HL-60/S4 (cell line): Measurements from ENCODE around the gene FBXL7.

Experiments
- in situ Hi-C: fragments of 300-500 bp; cut with MboI; formaldehyde crosslinking; loops from 2 replicates; pipeline ENCODE4 v1.14.3; 2022; ENCODE audit warnings: low sequenced_read_pairs

The FBXL7 gene

DNA sequence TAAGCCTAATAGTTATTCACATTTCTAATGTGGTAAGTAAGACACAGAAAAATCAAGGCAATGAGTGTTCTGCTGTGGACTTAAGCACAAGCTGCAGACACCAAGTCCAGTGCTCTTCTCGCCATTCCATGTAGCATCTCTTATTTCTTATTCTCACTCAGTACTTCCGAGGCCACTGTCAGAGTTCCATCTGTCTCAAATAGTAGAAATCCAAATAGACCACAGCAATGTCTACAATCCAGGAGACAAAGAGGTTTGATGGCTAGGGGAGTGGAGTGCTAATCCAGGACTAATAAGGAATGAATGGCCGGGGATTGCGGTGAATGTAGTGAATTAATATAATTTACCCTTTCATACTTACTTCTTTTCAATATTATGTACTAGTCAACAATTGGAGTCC lies 147.3 kb downstream of the FBXL7 start:
- in situ Hi-C loops: no loop called here

DNA sequence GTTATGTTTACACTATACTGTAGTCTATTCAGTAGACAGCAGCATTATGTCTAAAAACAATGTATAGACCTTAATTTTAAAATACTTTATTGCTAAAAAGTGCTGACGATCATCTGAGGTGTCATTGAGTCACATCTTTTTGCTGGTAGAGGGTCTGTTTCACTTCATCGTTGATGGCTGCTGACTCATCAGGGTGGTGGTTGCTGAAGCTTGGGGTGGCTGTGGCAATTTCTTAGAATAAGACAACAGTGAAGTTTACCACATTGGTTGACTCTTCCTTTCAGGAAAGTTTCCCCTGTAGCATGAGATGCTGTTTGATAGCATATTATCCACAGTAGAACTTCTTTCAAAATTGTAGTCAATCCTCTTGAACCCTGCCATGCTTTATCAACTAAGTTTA lies 150.3 kb downstream of the FBXL7 start:
- in situ Hi-C loops: no loop called here

DNA sequence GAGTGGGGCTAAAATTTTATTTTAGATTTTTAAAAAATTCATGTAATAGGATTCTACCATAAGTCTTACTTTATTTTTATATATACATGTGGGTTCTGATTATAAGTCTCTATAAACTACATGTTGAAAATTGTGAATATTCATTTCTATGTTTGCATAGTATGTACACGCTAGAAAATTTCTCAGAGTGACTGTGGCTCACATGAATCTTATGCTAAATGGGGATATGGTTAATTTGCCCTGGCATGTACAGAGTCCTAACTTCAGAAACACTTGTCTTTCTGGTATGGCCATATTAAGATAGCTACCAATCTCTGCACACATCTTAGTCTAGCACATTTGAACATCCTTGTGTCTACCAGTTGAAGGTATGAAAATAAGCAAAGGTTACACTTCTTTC lies 154.8 kb downstream of the FBXL7 start:
- in situ Hi-C loops: no loop called here

DNA sequence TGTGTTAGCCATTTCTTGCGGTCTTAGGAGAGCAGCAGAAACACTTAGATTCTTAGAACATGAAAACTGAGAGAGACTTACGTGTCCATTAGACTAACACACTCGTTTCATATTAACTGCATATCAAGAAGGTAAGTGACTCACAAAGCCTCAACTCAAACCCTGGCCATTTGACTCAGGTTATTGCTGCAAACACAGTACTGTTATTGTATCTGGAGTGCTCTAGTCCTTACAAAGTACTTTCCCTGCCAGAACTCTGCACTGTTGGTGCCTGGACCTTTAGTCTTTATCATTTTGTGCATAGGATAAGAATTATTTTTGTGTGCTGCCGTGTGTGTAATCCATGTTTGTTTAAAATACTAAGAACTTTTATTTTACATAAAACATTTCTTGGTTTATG lies 155.7 kb downstream of the FBXL7 start:
- in situ Hi-C loops: no loop called here

DNA sequence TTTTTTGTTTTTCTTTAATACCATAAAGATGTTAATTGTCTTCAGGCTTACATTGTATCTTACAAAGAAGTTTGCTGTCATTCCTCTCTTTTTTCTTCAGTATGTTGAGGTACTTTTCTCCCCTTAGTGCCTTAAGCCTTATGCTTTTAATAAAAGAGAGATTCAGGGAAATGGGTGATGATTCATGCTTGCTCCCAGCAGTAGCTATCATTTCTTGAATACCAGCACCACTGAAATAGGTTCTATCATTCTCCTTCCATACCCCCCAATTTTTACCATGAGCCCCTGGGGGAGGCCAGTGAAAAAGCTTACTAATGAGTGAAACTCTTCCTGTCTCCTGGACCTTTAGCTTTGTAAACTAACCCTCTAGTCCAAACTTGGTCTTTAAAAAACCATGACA lies 165.0 kb downstream of the FBXL7 start:
- in situ Hi-C loops: no loop called here

DNA sequence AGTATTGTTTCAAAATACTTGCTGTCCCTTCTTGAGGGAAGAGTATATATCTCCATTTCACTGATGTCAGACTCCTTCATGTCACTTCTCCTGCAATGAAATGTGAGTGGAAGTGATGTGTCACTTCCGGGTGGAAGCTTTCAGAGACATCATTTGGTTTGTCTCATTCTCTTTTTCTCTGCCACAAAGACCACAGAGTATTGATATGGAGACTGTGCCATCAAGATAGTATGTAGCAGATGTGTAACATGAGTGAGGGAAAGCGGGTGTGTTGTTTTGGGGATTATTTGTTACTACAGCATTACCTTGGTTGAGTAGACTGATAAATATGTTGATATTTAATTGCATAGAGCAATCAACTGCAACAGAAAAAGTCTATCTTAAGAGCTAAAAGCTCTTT lies 169.8 kb downstream of the FBXL7 start:
- in situ Hi-C loops: no loop called here

DNA sequence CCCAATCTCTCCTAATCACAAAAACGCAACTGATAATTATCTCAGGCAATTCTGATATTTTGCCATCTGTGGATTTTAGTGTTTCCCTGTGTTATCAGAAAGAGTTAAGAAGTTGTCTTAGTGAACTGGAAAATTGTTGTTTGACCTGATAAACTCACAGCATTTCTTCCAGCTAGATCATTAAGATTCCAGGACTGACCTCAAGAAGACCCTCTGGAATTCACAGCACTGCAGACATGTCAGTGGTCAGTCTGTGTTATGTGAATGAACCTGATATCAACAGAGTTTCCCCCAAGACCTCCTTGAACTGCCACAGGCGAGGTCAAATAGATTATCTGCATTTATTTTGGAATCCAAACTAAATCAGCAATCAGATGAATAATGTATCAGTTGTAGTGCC lies 174.7 kb downstream of the FBXL7 start:
- in situ Hi-C loops: no loop called here

DNA sequence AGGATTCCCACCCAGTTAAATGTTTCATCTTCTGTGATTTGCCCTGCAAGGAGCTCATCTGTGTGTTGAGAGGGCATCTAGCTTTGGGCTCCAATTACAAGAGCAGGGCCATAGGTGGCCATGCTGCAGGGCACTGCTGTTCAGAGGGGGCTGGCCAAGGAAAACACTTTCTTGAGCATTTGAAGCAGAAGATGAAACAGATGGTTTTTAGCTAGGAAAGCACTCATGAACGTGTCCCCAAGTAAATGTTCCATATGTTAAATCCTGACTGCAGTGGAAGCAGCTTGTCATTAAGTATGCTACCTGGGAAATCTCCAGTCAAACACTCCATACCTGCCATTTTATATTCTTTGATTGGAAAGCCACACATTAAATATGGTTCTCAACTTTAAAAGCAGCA lies 176.6 kb downstream of the FBXL7 start:
- in situ Hi-C loops: no loop called here

DNA sequence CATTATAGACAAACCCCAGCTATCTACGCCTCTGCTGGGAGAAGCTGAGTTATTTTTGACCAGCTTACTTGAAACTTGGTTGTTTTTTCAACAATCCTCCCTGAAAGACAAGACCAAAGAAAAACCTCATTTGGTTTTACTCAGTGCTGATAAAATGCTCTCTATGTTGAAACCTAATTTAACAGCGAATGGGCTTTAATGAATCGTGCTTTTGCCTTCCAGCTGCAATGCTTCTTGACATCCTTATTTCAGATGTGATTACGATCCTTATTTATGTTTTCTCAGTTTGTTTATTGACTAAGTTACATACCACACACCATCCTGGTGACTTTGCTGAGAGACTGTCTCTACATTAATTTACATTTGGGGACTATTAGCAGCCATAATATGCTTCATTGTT lies 179.2 kb downstream of the FBXL7 start:
- in situ Hi-C loops: no loop called here

DNA sequence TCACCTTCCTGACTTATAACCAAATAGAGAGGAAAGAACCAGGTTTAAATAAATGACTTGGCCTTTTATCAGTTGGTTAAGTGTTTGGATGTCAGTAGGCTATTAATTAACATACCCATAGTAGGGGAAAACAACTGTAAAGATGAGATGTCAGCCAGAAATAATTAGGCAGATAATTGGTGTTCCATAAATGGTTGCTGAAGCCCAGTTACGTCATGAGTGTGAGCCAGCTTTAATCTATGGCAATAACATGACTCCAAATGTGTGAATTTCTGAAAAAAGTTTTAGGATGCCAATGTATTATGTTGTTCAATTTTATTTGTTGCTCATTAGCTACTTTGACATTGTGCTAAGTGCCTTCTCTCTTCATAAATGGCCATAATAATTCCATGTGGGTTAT lies 180.5 kb downstream of the FBXL7 start:
- in situ Hi-C loops: no loop called here

DNA sequence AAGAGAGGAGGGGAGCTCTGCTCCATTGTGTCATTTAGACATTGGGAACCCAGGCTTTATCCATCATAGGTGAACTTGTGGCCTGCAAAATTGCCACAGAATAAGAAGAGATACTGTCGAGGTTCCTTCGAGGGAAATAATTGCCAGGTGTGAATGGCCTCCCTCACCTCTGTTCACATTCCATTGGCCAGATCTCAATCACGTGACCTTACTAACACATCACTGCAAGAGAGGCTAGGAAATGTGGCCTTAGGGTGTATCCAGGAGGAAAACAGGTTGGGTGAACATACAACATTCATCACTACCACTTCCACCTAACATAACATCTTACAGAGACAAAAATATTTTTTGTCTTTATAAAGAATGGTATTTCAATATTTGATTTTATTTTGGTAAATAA lies 182.1 kb downstream of the FBXL7 start:
- in situ Hi-C loops: no loop called here

DNA sequence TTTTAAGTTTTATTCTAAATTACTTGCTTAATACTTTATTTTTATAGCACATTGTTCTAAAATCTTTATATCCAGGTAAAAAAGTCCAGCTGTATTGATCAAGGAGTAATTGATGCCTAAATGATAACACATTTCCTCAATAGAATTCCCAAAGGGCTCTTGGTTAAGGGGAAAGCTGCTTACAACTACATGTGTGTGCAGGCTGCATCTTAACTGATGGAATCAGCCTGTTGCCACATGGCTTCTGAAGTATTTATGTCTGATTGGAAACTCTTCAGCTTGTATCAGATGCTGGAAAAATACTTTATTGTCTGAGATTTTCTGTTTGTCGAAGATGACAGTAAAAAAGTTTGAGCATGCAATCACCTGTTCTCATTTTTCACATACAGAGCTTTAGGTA lies 182.6 kb downstream of the FBXL7 start:
- in situ Hi-C loops: no loop called here

DNA sequence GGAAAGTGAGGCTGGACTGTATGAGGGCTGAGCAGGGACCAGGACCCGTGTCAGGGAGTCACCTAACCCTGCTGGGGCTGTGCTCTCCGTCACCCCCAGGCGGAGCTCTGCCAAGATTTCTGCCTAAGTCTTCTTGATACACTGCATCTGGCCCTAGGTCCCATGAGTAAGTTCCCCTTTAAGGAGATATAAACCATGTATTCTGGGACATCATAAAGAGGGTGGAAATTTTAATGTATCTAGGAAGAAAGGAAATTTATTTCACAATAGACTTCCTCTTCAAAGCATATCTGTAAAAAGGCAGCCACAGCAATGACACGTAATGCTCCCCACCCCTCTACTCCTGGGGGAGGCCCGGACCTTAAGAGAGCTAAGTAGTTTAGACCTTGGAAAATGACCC lies 183.4 kb downstream of the FBXL7 start:
- in situ Hi-C loops: no loop called here

DNA sequence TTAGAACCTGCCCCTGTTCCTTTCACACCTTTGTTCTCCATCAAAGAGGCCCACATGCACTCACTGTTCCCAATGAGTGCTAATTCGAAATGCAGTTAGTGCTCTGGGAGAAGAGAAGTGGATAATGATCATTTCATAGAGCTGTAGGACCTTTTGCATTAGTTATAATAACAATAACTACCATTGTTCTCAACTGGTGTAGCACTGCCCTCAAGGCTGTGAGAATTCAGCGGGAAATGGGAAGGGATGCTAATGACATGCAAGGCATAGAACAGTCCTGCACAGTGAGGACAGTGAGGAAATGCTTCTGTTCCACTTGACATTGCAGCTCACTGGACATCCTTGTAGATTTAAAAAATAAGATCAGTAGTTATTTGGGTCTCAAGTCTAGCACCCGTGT lies 187.4 kb downstream of the FBXL7 start:
- in situ Hi-C loops: no loop called here

DNA sequence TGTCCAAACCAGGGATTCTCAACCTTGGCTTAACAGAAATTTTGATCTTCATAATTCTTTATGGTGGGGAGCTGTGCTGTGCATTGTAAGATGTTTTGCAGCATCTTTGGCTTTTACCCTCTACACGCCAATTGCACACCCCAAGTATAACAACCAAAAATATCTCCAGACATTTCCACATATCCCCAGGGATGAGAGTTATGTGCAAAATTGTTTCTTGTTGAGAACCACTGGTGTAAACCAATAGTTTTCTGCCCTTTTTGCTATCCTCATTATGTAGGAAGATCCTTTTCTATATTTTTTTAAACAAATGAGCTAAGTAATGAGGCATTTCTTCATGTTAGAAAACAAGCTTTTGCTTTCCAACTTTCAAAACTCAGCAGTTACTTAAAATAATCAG lies 189.9 kb downstream of the FBXL7 start:
- in situ Hi-C loops: no loop called here

DNA sequence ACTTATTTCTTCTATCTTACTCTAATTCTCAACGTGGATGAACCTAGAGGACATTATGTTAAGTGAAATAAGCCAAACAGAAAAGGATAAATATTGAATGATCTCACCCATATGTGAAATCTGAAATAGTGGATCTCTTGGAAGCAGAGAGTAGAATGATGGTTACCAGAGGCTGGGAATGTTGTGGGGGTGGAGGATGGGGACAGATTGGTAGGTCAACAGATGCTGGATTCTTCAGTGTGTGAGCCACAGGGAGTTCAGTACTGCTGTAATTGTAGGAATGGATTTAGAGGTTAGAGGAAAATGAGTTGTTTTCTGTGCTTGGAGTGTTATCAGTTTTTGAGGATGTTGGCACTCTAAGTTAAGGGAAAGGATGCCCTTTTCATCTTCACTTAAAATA lies 190.6 kb downstream of the FBXL7 start:
- in situ Hi-C loops: no loop called here

DNA sequence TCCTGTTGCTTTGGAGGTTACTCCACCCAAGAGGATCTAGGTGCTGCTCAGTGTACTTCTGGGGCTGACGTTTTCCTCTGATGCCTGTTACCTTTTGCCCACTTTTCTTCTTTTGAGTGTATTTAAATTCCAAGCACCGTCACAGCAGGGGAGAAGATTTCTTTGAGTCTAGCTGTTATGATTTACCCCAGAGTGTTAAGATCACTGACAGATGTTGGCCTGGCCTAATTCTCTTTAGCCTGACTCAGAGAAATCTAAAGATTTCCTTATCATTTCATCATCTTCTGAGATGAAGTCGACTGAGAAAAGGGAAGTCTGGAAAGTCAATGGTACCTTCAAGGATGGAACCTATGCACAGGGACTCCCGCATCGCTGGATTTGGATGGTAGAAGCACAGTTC lies 191.5 kb downstream of the FBXL7 start:
- in situ Hi-C loops: no loop called here

DNA sequence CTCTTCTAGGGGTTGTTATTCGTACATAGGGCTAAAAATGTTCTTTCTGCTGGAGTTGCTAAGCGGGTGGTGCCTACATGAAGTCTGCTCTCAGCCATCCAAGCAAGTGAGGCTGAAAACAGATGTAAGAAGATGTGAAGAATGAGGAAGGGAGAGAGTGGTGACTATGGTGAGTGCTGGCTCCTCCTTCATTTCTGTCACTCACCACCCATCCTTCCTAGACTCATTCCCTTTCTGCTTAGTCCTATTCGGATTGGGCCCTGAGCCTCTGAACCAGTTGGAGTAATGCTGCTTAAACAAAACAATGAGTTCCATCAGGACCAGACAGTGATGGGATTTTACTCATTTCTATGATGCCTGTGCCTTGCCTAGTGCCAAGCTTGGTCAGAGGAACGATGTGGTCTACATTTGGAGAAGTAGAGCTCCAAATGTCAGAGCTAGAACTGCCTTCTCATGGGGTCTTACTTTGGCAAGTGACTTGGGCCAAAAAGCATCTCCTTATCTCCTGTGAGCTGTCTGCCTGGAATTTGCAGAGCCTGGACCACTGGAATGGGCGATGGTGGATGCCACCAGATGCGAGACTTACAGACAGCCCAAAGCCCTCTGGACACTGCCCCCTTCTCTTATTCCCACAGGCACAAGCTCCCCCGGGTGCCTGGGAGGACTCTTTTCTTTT lies 192.9 kb downstream of the FBXL7 start:
- in situ Hi-C loops: no loop called here

DNA sequence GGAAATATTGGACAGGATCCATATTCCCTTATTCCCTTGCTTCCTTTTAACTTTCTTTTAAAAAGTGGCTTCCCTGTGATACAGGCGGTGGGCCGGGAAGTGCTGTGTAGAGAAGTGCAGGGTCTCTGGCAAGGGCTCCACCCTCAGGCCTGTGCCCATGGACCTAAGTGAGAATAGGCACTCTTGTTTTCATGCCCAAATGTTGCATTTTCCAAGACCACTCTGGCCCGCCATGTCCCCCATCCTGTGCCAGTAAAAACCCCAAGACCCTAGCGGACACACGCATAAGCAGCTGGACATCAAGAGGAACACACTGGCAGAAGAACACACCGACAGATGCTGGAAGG lies 193.4 kb downstream of the FBXL7 start:
- in situ Hi-C loops: no loop called here

DNA sequence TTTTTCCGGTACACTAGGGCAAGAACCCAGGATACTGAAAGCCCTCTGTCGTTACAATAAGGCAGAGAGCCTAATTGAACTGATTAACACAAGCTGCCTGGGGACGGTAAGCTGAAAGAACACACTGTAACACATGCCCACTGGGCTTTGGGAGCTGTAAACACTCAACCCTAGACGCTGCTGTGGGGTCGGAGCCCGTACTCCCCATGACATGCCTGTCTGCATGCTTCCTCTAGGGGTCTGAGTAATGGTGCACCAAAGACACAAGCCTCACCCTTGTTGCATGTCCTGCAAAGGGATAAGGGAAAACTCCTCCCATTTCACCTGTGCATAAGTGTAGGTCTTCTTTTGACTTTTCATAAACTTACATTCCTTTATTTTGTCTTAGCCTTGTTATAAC lies 194.0 kb downstream of the FBXL7 start:
- in situ Hi-C loops: no loop called here

DNA sequence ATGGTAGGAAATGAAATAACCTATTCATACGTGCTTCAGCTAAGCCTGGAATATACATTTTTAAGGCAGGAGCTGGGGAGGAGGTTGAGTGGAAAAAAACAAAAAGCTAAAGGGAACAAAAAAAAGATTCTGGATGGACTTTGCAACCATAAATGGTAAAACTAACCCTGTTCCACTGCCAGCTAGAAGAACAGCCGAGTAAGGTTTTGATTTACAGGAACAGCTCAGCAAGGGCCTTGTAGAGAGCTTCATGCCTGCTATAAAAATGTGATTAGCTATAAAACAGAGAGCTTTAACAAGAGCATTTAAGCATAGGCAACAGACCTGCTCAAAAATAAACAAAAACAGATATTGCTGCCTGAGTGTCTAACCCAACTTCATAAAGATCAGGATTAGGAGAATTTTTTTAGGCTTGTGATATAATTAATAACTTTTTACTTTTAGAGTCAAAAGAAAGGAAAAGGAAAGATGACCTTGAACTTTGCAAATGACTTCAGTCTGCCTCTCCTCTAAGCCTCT lies 194.8 kb downstream of the FBXL7 start:
- in situ Hi-C loops: no loop called here

DNA sequence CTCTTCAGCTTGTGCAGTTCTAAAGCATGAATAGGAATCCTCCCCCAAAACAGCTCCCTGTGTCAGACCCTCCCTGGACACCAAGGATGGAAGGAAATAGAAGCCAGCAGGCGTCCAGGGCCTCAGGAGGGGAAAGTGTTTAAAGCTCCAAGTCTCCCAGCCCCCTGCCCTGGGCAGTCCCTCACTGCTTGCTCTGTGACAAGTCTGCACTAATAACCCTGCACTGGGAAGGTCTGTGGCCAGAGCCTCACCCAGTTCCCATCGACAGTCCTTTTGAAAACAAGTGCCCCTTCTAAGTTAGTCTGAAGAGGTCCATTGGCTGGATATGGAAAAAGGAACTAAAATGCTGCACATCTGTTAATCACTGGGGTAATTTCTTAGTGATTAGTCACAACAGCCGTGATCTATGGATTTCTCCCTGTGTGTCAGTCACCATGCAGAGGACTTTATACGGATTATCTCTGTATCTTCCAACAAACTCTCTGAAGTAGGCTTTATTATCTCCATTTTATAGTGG lies 195.3 kb downstream of the FBXL7 start:
- in situ Hi-C loops: no loop called here

DNA sequence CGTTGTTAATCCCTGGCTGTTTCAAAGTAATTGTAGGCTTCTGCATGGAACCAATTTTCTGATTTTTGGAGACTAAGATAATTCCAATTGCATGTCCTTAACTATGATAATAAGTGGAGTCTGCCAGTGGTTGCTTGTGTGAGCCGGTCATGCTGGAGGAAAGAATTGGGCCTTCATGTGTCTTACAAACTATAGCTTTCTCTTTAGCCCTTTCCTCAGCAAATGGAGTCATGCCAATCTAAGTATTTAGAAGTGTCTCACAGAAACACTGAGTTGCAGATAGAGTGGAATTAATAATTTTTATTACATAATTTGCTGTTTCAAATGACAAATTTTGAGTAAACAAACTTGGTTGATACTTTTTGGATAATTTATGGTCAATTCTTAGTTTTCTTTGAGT lies 200.4 kb downstream of the FBXL7 start:
- in situ Hi-C loops: no loop called here
